GM18507 (cell line): ENCODE results near the gene SCAMP5.

Experiments used
- DNase-seq: peaks from one replicate; pipeline ENCODE4 v3.0.0; 2011; ENCODE audit warnings: low read depth; ENCODE audit not compliant: insufficient read length; ENCODE audit errors: extremely low spot score
- FAIRE-seq: peaks from 2 replicates; lab custom pipeline; 2011; peaks lifted over from hg19 to GRCh38; lab: Jason Lieb, UNC

SCAMP5 gene

DNA sequence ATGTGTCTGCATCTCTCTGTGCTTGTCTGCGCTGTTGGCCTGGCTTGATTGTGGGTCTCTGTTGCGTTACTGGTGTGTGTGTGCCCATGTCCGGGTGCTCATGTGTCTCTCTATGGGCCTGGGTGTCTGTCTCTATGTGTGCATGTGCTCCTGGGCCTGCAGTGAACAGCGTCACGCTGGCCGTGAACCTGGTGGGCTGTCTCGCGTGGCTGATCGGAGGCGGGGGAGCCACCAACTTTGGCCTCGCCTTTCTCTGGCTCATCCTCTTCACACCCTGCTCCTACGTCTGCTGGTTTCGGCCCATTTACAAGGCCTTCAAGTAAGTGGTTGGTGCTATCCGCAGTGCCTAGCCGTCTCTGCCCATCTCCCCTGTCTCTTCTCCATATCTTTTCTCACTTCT is 21.1 kb downstream of the SCAMP5 start:
- FAIRE-seq (no peak), DNase-seq (no peak)

DNA sequence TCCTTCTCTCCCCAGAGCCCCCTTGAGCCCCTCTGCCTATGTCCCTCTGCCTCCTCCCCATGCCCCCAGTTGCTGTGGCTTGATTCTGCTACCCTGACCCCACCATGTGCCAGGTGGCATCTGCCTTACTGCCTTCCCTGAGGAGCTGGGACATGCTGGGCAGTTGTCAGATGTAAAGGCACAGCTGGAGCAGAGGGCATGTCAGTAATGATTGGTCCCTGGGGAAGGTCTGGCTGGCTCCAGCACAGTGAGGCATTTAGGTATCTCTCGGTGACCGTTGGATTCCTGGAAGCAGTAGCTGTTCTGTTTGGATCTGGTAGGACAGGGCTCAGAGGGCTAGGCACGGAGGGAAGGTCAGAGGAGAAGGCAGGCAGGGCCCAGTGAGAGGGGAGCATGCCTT is 24.6 kb downstream of the SCAMP5 start:
- FAIRE-seq: no peak
- DNase-seq: no peak

DNA sequence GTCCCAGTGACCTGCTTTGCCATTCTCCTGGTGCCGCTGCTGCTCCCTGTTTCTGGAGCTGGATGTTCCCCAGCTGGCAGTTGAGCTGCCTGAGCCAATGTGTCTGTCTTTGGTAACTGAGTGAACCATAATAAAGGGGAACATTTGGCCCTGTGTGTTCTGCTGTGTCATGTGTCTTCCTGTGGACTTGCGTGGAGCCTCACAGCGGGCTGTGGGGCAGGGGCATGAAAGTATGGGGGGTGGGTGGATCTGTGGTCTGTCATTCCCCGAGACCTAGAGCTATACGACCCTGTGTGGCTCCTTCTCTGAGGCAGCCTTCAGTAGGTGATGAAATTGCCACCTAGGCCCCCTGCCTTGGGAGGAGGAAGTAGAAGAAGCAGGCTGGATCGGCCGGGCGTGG is 26.0 kb downstream of the SCAMP5 start:
- no peak for DNase-seq
- no peak for FAIRE-seq

DNA sequence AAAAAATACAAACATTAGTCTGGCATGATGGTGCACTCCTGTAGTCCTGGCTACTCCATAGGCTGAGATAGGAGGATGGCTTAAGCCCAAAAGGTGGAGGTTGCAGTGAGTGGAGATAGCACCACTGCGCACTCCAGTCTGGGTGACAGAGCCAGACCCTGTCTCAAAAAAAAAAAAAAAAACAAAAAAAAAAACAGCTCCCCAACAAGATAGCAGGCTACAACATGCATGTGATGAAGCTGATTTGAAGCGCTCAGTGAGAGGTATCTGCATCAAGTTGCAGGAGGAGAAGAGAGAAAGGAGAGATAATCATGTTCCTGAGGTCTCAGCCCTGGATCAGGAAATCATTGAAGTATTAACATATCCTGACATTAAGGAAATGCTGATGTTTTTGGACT is 27.4 kb downstream of the SCAMP5 start:
- DNase-seq (no peak), FAIRE-seq (no peak)

DNA sequence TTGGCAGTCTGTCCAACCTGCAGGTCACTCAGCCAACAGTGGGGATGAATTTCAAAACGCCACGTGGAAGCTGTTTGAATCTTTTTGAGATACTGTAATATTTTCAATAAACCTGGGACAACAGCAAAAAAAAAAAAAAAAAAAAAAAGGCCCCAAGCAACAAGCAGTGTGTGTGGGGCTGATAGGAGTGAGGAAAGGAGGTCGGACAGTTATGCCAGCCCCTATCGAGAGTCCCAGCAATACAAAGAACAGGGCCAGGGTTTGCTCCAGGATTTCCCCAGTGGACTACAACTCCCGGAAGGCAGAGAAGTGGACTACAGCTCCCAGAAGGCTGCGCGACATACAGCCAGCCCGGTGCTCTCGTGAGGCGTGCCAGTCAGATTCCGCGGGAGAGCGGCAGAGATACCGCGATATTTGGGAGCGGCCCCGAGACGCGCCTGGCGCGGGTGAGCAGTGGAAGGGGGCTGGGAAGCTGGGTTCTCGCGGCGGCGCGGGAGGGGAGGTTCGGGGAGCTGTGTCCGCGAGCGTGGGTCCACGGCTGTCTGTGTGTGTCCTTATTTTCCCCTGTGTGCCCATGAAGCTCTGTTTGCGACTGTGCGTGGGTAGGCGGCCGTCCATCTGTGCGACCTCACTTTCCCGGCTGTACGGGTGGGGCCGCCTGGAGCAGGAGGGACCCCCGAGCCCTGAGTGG is 28.0 kb downstream of the SCAMP5 start, which contains the start of gene PPCDC:
Gene PPCDC (plus strand): TSS at position 410 of the 691 bp plus-strand sequence. CDS start 4,729 bp downstream, outside the sequence.
- FAIRE-seq: peak; percentile 99
- peak; percentile 99 for DNase-seq

DNA sequence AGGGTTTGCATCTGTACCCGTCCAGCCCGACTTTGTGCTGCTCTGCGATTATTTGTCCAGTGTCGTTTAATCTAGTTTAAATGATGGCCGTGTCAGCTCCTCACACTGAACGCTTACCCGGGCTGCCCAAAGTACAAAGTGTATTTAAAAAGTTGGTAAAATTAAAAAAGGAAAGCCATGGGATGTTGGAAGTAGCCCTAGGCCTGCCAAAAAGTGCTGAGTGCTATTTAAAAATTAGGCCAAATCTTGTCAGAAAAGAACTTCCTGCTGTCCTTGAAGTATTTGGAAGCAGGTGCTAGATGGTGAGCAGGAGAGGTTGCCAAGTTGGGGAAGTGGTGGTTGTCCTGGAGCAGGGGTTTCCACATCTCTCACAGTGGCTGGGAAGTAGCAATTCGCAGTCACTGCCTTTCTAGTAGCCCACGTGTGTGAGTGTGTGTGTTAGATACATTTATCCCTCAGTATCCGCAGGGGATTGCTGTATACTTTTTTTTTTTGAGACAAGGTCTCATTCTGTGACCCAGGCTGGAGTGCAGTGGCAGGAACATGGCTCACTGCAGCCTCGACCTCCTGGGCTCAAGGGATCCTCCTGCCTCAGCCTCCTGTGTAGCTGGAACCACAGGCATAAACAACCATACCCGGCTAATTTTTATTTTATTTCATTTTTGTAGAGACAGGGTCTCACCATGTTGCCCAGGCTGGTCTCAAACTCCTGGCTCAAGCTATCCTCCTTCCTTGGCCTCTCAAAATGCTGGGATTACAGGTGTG is 28.7 kb downstream of the SCAMP5 start:
- FAIRE-seq: peak; percentile 21
- DNase-seq: no peak

DNA sequence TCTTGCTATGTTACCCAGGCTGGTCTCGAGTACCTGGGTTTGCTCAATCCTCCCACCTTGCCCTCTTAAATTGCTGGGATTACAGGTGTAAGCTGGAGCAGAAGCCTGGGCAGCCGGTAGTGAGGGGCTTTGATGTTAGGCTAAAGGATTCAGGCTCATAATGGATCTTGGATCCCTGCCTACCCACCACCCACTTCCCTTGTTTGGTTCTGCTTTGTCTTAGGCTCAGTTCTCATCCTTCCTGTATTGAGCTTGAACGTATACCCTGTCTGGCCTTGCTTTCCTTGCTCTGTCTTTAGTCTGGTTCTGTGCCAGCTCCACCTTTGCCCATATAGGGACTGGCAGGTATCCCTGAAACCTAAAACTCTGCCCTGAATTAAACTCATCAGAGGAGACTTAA is 29.7 kb downstream of the SCAMP5 start:
- DNase-seq (no peak), FAIRE-seq (no peak)

DNA sequence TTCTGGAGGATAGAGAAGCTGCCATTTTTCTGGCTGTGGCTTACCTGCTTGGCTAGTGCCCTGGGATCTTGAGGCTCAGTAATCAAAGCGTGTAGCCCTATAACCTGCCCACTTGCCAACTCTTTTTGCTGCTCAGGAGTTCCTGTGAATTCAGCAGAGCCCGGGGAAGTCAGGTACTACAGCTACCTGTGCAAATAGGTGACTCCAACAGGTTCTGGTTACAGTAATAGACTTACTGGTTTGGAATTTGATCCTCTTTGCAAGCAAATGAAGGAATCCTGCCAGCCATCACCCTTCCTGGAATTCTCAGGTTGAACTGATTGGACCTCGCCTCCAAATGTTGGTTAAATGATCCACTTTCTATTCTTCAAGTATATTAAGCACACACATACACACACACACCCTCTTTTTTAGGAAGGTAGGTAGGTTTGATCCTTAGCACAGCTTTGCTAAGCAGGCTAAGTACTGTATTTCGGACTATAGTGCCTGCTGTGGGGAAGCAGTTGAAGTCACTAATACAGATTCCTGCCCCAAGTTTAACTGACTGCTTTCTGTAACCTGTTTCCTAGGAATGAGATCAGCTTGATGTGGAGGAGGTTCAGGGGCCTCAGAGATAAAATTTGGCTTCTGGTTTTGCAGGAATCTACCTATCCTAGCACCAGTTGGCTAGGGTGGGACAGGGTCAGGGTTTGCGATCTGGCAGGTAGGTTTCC is 30.3 kb downstream of the SCAMP5 start:
- DNase-seq: no peak
- no peak for FAIRE-seq

DNA sequence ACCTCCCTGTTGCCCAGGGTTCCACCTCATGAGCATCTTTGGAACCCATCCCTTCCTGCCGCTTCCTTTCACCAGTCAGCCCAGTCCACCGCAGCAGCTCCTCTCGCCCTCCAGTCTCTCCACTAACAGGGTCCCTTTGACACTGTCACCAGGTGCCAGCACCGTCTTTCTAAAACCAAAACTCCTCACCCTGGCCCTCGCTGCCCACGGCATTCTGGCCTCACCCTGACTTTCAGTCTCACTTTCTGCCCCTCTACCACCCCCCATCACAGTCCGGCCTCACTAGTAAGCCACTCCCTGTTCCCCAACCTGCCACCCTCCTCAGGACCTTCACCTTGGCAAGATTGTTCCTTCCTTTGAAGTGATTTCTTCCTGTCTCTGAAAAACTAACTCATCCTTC is 32.2 kb downstream of the SCAMP5 start:
- FAIRE-seq: no peak
- DNase-seq: no peak

DNA sequence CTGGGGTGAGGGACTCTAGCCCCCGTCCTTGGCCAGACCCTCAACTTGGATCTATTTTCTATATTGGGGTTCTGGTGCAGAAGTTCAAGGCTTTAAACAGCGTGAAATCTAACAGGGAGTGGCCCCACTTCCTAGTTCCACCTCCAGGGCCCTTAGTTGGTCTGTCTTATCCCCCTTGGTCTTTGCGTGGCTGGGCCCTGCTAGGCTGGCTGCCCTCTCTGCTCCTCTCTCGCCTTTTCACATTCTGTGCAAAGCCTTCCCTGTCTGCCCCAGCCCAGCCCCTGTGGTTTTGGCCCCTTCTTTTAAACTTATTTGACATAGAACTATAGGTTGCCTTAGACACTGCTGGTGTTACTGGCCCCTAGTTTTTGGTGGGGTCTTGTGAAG is 33.6 kb downstream of the SCAMP5 start:
- no peak for FAIRE-seq
- no peak for DNase-seq

DNA sequence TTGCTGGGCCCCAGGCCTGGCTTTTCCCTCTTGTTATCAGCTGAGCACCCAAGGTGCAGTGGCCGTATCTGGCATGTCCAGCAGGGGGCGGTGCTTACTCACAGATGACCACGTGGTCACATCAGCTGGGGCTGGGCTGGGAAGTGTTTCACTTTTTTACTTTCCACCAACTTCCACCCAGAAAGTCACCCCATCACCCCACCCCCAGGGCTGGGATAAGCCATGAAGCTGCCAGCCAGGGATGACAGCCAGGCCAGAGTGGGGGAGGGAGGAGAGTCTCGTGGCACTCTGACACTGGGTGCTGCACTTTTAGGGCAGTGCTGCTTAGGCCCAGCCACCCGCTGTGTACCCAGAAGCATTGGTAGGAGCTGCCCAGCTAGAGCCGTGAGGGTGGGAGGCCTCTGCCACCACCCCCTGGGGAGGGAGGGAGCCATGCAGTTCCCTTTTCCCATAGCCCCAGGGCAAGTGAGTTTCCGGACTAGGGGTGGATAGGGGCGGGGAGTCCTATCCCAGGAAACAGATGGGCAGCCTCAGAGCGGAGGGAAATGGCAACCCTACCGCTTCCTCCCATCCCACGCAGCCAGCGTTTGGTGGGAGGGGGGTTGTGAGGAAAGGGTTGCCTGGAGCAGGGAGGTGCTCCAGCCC is 34.1 kb downstream of the SCAMP5 start:
- DNase-seq (peak; percentile 60), FAIRE-seq (peak; percentile 79)

DNA sequence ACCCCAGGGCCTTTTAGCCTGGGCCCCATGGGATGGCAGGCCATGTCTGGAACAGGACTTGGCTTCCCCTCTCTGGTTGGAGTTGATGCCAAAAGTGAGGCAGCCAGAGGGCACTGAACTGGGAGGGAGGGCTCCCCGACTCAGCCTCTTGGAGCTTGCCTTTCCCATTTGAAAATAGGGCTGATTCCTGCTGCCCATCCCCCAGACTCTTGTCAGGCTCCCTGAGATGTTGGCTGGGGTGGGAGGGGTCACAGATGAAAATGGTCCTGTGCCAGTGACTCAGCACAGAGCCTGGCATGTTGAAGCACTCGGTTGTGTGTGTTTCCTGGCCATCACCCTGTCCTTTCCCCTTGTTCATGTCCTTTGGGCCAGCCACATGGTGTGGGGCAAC is 34.7 kb downstream of the SCAMP5 start:
- DNase-seq (no peak), FAIRE-seq (no peak)

DNA sequence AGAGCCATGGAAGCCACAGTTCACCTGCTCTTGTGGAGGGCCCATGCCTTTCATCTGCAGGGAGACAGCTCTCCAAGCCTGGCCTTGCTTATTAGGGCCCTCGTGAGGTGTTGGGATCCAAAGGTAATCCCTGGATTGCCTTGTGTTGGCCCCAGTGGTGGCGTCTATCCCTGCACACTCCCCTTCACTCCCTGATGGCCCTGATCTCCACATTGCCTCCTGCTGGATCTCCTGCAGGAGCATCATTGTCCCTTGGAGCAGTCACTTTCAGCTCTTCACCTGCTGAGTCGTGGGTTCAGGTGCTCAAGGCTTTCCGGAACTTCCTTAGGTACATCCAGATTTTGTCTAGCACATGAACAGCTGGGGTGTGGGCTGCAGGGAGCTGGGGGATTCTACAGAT is 35.1 kb downstream of the SCAMP5 start:
- FAIRE-seq (no peak), DNase-seq (no peak)

DNA sequence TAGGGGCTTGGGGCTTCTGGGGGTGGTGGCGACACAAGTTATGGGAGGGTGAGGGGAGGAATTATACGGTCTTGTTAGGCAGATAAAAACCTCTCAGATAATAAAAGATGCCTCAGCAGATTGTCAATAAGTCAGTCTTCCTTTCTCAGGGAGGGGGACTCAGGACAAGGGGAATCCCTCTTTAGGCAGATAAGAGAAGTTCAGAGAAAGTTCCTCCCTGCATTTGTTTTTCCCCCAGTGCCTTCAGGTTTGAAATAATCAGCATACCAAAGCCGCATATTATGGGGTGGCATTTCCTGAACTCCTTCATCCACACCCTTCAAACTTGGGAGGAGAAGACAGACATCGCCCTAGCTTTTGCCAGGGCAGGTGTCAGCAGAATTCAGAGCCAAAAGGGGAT is 36.5 kb downstream of the SCAMP5 start:
- no peak for DNase-seq
- FAIRE-seq: no peak

DNA sequence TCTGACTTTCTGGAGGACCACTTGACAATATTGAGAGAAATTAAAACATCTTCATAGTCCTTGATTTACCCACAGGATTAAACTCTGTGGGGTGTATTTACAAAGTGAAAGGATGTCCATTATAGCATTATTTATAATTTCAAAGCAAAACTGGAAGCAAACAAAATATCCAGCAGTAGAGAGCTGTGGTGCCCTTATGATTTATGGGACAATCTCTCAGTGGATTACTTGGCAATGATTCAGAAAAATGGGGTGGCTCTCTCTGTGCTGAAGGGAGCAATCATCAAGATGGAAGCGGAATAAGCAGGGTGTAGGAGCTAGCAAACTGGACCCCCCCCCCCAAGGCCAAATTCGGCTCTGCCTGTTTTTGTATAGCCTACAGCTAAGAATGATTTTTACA is 37.0 kb downstream of the SCAMP5 start:
- FAIRE-seq (peak; percentile 5), DNase-seq (no peak)

DNA sequence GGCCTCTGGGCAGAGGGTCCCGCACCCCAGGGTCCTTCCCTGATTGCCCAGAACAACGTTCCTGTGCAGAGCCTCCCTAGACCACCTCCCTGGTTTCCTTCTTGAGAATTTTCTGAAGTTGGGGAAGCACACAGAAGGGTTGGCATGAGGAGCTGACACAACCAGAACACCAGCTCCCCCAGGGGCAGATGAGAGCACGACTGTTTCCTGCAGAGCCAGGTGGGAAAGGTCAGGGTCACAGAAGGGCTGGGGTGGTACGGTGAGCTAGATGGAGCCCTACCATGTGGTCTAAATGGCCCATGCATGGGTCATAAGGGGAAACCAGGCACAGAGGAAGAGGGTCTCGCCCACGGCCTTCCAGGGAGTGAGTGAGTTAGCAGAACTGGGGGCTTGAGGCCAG is 38.4 kb downstream of the SCAMP5 start:
- DNase-seq (no peak), FAIRE-seq (no peak)

DNA sequence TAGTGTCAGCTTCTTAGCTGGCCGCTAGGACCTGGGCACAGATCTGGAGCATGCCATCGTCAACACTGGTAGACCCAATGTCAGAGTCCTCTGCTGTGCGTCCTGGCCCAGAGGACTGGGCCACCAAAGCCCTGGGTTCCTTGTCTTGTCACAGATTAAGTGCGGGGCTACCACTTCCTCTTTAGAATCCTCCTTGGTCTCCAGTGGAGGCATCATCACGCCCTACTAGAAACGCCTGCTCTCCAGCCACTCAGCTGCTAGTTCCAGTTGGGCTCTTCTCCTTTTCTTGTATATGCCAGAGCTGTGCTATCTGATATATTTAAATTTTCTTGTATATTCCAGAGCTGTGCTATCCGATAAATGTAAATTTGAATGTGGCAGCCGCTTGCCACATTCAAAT is 39.3 kb downstream of the SCAMP5 start:
- DNase-seq (no peak), FAIRE-seq (no peak)

DNA sequence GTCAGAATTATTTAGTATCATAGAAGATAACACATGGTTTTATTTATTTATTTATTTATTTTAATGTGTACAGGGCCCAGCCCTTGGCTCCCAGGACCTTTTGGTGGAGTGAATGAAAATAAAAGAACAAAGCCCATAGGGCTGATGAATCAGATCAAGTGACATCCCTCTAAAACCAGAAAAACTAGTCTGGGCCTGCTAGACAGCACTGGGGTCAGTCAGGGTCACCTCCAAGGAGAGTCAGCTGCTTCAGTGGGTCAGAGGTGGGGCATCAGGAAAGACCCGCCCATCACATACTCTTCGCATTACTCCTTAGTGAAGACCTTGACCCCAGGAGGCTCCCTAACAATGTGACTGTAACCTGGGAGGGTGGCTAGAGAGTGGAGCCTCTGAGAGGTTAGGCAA is 40.9 kb downstream of the SCAMP5 start:
- DNase-seq: no peak
- FAIRE-seq: no peak

DNA sequence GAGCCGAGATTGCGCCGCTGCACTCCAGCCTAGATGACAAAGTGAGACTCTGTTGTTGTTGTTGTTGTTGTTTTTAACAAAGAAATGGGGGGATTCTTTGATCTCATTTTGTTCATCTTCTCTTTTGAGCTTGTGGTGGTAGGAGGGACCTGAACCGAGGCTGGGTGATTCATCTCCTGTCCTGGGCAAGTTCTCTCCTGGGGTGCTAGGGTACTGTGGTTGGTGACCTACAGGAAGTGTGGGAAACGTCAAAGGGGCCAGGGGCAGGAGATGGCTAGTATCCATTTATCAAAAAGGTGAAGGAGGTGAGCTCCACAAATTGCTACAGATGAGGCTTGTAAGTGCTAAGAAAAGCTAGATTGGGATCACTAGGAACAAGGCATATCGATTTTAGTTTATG is 42.3 kb downstream of the SCAMP5 start:
- FAIRE-seq (no peak), DNase-seq (no peak)

DNA sequence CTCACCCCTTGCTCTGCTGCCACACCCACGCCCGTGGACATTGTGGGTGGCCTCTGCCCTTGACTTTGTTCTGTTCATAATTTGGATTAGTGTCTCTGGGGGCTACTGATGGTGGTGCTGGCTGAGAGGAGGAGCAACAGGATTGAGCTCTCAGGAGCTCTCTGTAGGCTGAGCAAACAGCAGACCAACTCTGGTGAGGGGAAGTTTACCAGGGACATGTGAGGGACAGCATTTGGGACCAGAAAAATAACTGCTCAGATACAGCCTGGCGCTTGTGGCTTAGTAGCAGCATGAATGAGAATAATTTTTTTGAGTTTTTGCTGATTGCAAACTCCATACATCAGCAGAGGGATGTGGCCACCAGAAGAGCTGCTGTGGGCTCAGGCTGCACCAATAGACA is 42.9 kb downstream of the SCAMP5 start:
- FAIRE-seq (no peak), DNase-seq (no peak)
